Measurements from ENCODE around the gene CEBPB.

DNA sequence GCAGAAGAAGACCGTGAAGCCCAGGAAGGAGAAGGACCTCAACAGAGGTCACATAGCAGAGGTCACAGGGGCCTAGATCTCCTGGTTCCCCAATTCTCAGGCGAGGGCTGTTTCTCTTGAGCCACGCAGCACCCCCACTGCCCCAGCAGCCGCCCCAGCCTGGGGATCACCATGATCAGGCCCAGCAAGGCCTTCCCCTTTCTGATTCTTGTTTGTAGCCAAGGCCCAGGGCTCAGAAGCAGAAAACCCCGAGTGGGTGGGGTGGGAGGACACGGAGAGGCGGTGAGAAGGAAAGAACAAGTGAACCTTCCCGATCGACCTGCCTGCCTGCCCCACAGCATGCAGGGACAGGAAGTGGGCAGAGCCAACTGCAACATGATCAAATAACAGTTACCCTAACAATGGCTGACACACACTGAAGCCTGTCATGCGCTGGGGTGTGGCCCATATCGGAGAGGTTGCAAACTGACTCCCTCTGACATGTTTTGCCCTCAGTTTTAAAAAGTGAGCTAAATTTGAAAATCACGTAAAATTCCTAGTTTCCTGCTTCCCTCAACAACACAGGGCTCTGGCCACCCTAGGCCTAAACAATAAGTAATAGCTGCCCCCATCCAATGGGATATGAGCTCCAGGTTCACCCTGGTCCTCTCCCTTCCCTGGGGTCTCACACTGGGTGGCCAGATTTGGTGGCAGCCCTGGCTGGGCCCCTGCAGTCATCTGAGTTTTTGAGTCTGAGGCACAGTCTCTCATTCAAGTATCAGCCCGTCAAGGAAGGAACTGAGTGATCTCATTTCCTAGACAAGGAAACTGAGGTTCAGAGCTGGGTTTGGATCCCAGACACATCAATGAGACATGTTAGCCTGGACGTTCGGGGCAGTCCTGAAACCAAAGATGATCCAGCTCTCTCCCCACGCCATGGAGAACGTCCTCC, 43.6 kb upstream of the CEBPB start:
- TF ChIP-seq POLR2AphosphoS5 (IDR thresholded peaks at IDR 0.05; ENCODE audit: low read depth, low read length): peak; percentile 51
- no peak for TF ChIP-seq POLR2A (IDR thresholded peaks at IDR 0.05; ENCODE audit: low read depth, low read length)

All from GM12892 (cell line).